GM12878 (cell line): ENCODE measurements around the gene C1orf53. TPM values are rescaled to one million over a fixed set of nuclear protein-coding genes. Genes with fewer than 3 reads are reported as not detected.

ENCODE experiments used
- ATAC-seq: fragments of 200-7000 bp; cut with Tn5 transposase; 3 replicates; pipeline ENCODE4 v1.9.1; 2020; ENCODE audit warnings: mild to moderate bottlenecking, moderate library complexity
- BruUV-seq: library from RNA; stranded (reverse); fragments of 400-500 nt; replicated peaks from 2 replicates; lab custom pipeline; 2021; lab: Mats Ljungman, UMichigan
- CTCF ChIA-PET: fragments of 300-600 bp; sonication (Branson Sonifier 250); formaldehyde crosslinking; extraction: SDS; loops from one replicate; lab custom pipeline; 2021; ENCODE audit warnings: inconsistent platforms; lab: Yijun Ruan, JAX
- POLR2A ChIA-PET: fragments of 350-600 bp; formaldehyde crosslinking; extraction: SDS; loops from one replicate; lab custom pipeline; 2021; ENCODE audit warnings: inconsistent platforms; lab: Charles Lee
- RAD21 ChIA-PET: fragments of 300-600 bp; sonication (Branson Sonifier 250); formaldehyde crosslinking; loops from one replicate; lab custom pipeline; 2023; ENCODE audit warnings: antibody characterized with exemption; ENCODE audit not compliant: unreplicated experiment; lab: Charles Lee
- SMC1A ChIA-PET: fragments of 300-600 bp; sonication (Branson Sonifier 250); formaldehyde crosslinking; loops from one replicate; lab custom pipeline; 2023; ENCODE audit not compliant: unreplicated experiment, uncharacterized antibody; lab: Charles Lee
- DNase-seq: peaks from one replicate; pipeline ENCODE4 v3.0.0-alpha.2; 2011; ENCODE audit warnings: low read depth, low spot score
- FAIRE-seq: peaks from 3 replicates; lab custom pipeline; 2011; peaks lifted over from hg19 to GRCh38; lab: Jason Lieb, UNC
- H2AFZ ChIP-seq: 2 replicates; pipeline ENCODE4 v1.6.0; 2011; ENCODE audit warnings: low read depth, low read length, control low read depth; ENCODE audit not compliant: control insufficient read depth
- H3K27ac ChIP-seq: 2 replicates; pipeline ENCODE4 v1.5.1; 2011; ENCODE audit warnings: control low read depth; ENCODE audit not compliant: control insufficient read depth, insufficient read depth
- H3K27me3 ChIP-seq, 2 experiments: replicated peaks in 1 of 2; 2 replicates each; pipeline versions ENCODE4 v1.6.0 to v1.6.1; 2011; ENCODE audit warnings: low read length in 1 of 2; ENCODE audit not compliant: control insufficient read depth in 2 of 2, insufficient read depth in 2 of 2
- H3K36me3 ChIP-seq, 2 experiments: 2 replicates each; pipeline ENCODE4 v1.5.1; 2011; ENCODE audit warnings: low read length in 1 of 2; ENCODE audit not compliant: control insufficient read depth in 2 of 2, insufficient read depth in 2 of 2
- H3K4me1 ChIP-seq: 2 replicates; pipeline ENCODE4 v1.6.1; 2011; ENCODE audit warnings: mild to moderate bottlenecking, low read length, moderate library complexity, mixed read lengths; ENCODE audit not compliant: control insufficient read depth, insufficient read depth
- H3K4me2 ChIP-seq: 2 replicates; pipeline ENCODE4 v1.6.0; 2011; ENCODE audit warnings: control low read depth; ENCODE audit not compliant: control insufficient read depth, insufficient read depth
- H3K4me3 ChIP-seq: fragments of 200-600 bp; sonication (generic); 2 replicates; pipeline ENCODE4 v1.5.1; 2016
- H3K79me2 ChIP-seq: 2 replicates; pipeline ENCODE4 v1.6.0; 2011; ENCODE audit warnings: low read length; ENCODE audit not compliant: control insufficient read depth, insufficient read depth
- H3K9ac ChIP-seq: 2 replicates; pipeline ENCODE4 v1.8.0; 2011; ENCODE audit warnings: low read length, control low read depth, mixed read lengths; ENCODE audit not compliant: control insufficient read depth, insufficient read depth
- H3K9me3 ChIP-seq: replicated peaks from 3 replicates; pipeline ENCODE4 v1.5.1; 2011; ENCODE audit warnings: mild to moderate bottlenecking, low read length; ENCODE audit not compliant: control insufficient read depth, insufficient read depth
- H4K20me1 ChIP-seq: 2 replicates; pipeline ENCODE4 v1.6.0; 2011; ENCODE audit not compliant: control insufficient read depth, insufficient read depth
- WGBS: methylation state at CpG from one replicate; pipeline ENCODE4 v1.1.6; 2016; ENCODE audit warnings: low lambda C conversion rate; ENCODE audit not compliant: insufficient replicate concordance, insufficient coverage; ENCODE audit errors: missing lambda C conversion rate; 5-methylcytosine and 5-hydroxymethylcytosine counted together
- in situ Hi-C: fragments of 300-500 bp; cut with MboI; formaldehyde crosslinking; loops from 9 replicates; pipeline ENCODE4 v1.14.3; 2018; ENCODE audit warnings: mixed read lengths
- intact Hi-C: fragments of 100-400 bp; cut with micrococcal nuclease; formaldehyde crosslinking; loops from one replicate; pipeline ENCODE4 v1.14.2; 2022; ENCODE audit not compliant: unreplicated experiment
- polyA plus RNA-seq, 11 experiments: library from polyadenylated mRNA; depleted of rRNA in 4 of 11; unstranded in 6 of 11; stranded (reverse) in 5 of 11; fragments of >200 nt; fragmentation: Nextera tagmentation in 4 of 11; fragmentation: Illumina TruSeq in 1 of 11; extraction: Ambion mirVana in 4 of 11; extraction: Trizol in 1 of 11; gene quantifications; 1 replicate in 1 of 11; 2 replicates in 10 of 11; pipeline versions ENCODE4 v1.2.1 to v1.2.3, GENCODE V29; 2011 to 2016; ENCODE audit warnings: inconsistent platforms in 2 of 11, missing spikeins in 2 of 11, low read depth in 1 of 11
- total RNA-seq, 4 experiments: library from RNA; depleted of rRNA in 3 of 4; stranded (reverse); fragments of >200 nt in 3 of 4; fragmentation: Illumina TruSeq in 1 of 4; extraction: Trizol in 1 of 4; gene quantifications; 2 replicates each; pipeline versions ENCODE4 v1.2.1 to v1.2.3, GENCODE V29; 2013 to 2021
- TF ChIP-seq, protein P1 (sequence below): fragments of 450-650 bp; IDR thresholded peaks from 2 replicates; pipeline ENCODE4 v1.6.1; 2016; ENCODE audit warnings: mild to moderate bottlenecking, moderate library complexity, borderline replicate concordance

C1orf53 gene
- total and polyA plus RNA-seq, 10 of the 15 experiments (the other 5 are each of a cell fraction or from before 2014, with no cell fraction given): 0.31 to 5.4 (median 0.59) TPM

DNA sequence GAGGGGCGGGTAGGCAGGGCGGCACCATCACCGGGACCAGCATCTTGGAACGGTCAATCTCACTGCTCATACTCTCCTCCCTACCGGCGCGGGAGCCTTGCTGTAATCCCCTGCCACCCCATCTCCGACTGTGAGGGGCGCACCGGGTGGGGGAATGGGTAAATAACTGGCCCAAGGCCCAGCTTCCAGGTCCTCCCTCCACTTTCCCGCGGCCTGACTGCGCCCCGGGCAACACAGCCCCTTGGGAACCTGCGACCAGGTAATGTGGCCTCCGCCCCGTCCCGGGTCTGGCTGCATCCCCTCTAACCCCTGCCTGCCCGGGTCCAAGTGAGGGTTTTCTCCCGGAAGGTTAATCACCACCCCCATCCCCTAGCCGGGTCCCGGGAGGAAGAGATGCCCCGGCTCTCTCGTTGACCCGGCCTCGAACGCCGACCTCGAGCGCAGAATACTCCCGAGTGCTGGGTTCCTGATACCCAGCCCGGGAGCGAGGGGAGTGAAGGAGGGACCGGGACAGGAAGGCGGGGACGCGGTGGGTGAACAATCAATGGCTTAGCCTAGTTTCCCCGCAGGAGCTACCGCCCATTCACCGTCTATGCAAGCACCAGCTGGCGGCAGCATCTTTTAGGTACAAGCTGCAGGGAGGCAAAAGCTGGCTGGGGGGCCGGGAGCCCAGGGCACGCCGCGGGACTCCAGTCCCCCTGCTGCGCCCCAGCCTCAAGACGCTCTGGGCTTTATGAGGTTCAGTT is 8.9 kb downstream of the C1orf53 start:
- no peak for FAIRE-seq
- TF ChIP-seq, protein P1, sequence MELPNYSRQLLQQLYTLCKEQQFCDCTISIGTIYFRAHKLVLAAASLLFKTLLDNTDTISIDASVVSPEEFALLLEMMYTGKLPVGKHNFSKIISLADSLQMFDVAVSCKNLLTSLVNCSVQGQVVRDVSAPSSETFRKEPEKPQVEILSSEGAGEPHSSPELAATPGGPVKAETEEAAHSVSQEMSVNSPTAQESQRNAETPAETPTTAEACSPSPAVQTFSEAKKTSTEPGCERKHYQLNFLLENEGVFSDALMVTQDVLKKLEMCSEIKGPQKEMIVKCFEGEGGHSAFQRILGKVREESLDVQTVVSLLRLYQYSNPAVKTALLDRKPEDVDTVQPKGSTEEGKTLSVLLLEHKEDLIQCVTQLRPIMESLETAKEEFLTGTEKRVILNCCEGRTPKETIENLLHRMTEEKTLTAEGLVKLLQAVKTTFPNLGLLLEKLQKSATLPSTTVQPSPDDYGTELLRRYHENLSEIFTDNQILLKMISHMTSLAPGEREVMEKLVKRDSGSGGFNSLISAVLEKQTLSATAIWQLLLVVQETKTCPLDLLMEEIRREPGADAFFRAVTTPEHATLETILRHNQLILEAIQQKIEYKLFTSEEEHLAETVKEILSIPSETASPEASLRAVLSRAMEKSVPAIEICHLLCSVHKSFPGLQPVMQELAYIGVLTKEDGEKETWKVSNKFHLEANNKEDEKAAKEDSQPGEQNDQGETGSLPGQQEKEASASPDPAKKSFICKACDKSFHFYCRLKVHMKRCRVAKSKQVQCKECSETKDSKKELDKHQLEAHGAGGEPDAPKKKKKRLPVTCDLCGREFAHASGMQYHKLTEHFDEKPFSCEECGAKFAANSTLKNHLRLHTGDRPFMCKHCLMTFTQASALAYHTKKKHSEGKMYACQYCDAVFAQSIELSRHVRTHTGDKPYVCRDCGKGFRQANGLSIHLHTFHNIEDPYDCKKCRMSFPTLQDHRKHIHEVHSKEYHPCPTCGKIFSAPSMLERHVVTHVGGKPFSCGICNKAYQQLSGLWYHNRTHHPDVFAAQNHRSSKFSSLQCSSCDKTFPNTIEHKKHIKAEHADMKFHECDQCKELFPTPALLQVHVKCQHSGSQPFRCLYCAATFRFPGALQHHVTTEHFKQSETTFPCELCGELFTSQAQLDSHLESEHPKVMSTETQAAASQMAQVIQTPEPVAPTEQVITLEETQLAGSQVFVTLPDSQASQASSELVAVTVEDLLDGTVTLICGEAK: no peak
- DNase-seq: no peak
- no peak for ATAC-seq
- Histone ChIP-seq H3K79me2 (no peaks in the 10 kb centered on the region), H3K4me3 (no peak overlapping the region), H3K27me3 (peaks cover 25 to 55% of the 10 kb centered on the region in 2 experiments), H3K27ac (no peak overlapping the region), H2AFZ (no peak overlapping the region), H3K4me2 (no peak overlapping the region), H3K9me3 (no peaks in the 10 kb centered on the region), H3K4me1 (no peaks in the 10 kb centered on the region), H3K36me3 (no peaks in the 10 kb centered on the region), H3K9ac (no peak overlapping the region), H4K20me1 (no peaks in the 10 kb centered on the region)
- in situ Hi-C loops: loop anchor here (25.0 kb wide), 1 partner anchor 776 kb away; no protein-coding TSS in a partner anchor
- ChIA-PET RAD21 (no interaction called here), CTCF (no interaction called here), SMC1A (no interaction called here), POLR2A (interaction anchor here (0.5 kb wide), 1 partner anchor 1054 kb away, joined by 4 read pairs; no protein-coding TSS in a partner anchor)
- intact Hi-C loops: no loop called here
- 14% methylated on average over 47 of the region's 47 CpGs for WGBS
- BruUV-seq: no TSS peak
